Measurements from ENCODE around the gene DNER.

DNA sequence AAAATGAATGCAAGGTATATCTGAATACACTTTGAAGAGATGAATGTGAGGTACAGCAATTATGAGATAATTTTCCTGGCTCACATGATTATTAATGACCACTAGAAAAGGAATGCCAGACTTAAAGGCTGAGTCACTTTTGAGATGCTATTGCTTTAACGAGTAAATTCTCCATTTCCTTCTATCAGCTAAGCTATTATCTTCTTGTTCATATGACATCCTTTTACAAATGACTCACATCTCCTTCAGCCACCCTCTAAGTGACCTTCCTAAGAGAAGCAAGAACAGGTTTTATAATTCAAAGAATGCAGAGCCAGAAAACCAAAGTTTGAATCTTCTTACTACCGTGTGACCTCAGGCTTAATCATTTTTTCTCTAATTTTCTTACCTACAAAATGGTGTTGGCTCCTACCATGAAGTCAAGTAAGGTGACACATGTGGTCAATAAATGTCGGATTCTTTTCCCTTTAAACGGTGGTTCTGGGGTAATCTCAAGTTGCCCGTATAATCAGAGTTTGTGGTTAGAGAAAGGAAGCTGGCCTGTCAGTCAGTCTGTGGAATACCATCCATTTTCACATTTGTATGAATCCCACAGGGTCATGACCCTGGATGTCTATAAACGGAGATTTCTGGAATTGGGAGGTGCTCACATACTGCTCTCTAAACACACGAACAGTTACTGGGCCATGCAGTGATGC lies 259.3 kb downstream of the DNER start:
- TF ChIP-seq CTCF (IDR thresholded peaks at IDR 0.05; ENCODE audit: low read depth, low read length) (no peak), POLR2A (IDR thresholded peaks at IDR 0.05; ENCODE audit: extremely low read depth, insufficient read length) (no peak)

Measured in NB4 (cell line).